Mesenchymal stem cell (in vitro differentiated cells and primary cell): ENCODE data around the gene TSPAN5.

Source experiments
- DNase-seq: peaks from one replicate; pipeline ENCODE4 v3.0.0-alpha.2; 2013
- H2AFZ ChIP-seq: one replicate; pipeline ENCODE4 v1.6.1; 2013; ENCODE audit warnings: low read depth, mild to moderate bottlenecking, control low read depth, inconsistent platforms, low read length, moderate library complexity
- H2AK5ac ChIP-seq: 2 replicates; pipeline ENCODE4 v1.6.1; 2013; ENCODE audit warnings: low read length, moderate library complexity, mild to moderate bottlenecking, inconsistent platforms; ENCODE audit not compliant: severe bottlenecking
- H2BK120ac ChIP-seq: one replicate; pipeline ENCODE4 v1.6.1; 2013; ENCODE audit warnings: low read depth, mild to moderate bottlenecking, inconsistent platforms, low read length, moderate library complexity
- H2BK12ac ChIP-seq, 2 experiments: one replicate each; pipeline ENCODE4 v1.6.1; 2013; ENCODE audit warnings: inconsistent platforms in 2 of 2, low read length in 2 of 2, mild to moderate bottlenecking in 2 of 2, moderate library complexity in 2 of 2, control low read depth in 1 of 2
- H2BK15ac ChIP-seq: one replicate; pipeline ENCODE4 v1.6.1; 2013; ENCODE audit warnings: mild to moderate bottlenecking, low read depth, inconsistent platforms; ENCODE audit not compliant: poor library complexity, severe bottlenecking
- H2BK5ac ChIP-seq: 2 replicates; pipeline ENCODE4 v1.6.1; 2013; ENCODE audit warnings: low read depth, mild to moderate bottlenecking, low read length, control low read depth, inconsistent platforms; ENCODE audit not compliant: poor library complexity, severe bottlenecking
- H3K14ac ChIP-seq, 2 experiments: one replicate each; pipeline ENCODE4 v1.6.1; 2013; ENCODE audit warnings: inconsistent platforms in 2 of 2, low read length in 2 of 2, control low read depth in 1 of 2, mild to moderate bottlenecking in 1 of 2, moderate library complexity in 1 of 2
- H3K18ac ChIP-seq, 2 experiments: one replicate each; pipeline ENCODE4 v1.6.1; 2013; ENCODE audit warnings: inconsistent platforms in 2 of 2, low read length in 2 of 2, control low read depth in 1 of 2, low read depth in 1 of 2, mild to moderate bottlenecking in 1 of 2
- H3K23ac ChIP-seq, 2 experiments: one replicate each; pipeline ENCODE4 v1.6.1; 2013; ENCODE audit warnings: inconsistent platforms in 2 of 2, low read length in 2 of 2, mild to moderate bottlenecking in 2 of 2, moderate library complexity in 2 of 2, control low read depth in 1 of 2
- H3K27ac ChIP-seq: 2 replicates; pipeline ENCODE4 v1.5.1; 2013; ENCODE audit warnings: mild to moderate bottlenecking, moderate library complexity, low read length, control low read depth, inconsistent platforms; ENCODE audit not compliant: poor library complexity, severe bottlenecking
- H3K27me3 ChIP-seq, 2 experiments: 2 replicates each; pipeline versions ENCODE4 v1.6.1 to v1.7.0; 2013; ENCODE audit warnings: low read length in 2 of 2, mild to moderate bottlenecking in 2 of 2, moderate library complexity in 2 of 2, control low read depth in 1 of 2, inconsistent platforms in 1 of 2; ENCODE audit not compliant: control insufficient read depth in 1 of 2, insufficient read depth in 1 of 2
- H3K36me3 ChIP-seq, 2 experiments: 2 replicates each; pipeline versions ENCODE4 v1.6.1 to v1.7.0; 2013; ENCODE audit warnings: low read length in 2 of 2, control low read depth in 1 of 2, inconsistent platforms in 1 of 2, low read depth in 1 of 2, mild to moderate bottlenecking in 1 of 2; ENCODE audit not compliant: insufficient read depth in 2 of 2, control insufficient read depth in 1 of 2
- H3K4ac ChIP-seq, 2 experiments: one replicate each; pipeline ENCODE4 v1.6.1; 2013; ENCODE audit warnings: inconsistent platforms in 2 of 2, low read length in 2 of 2, mild to moderate bottlenecking in 2 of 2, moderate library complexity in 2 of 2, control low read depth in 1 of 2, low read depth in 1 of 2
- H3K4me1 ChIP-seq: 2 replicates; pipeline ENCODE4 v1.6.1; 2013; ENCODE audit warnings: low read depth, low read length, control low read depth; ENCODE audit not compliant: control insufficient read depth, insufficient read depth
- H3K4me2 ChIP-seq: 2 replicates; pipeline ENCODE4 v1.6.1; 2013; ENCODE audit warnings: low read length, mild to moderate bottlenecking, inconsistent platforms; ENCODE audit not compliant: poor library complexity, severe bottlenecking
- H3K4me3 ChIP-seq, 2 experiments: 2 replicates each; pipeline versions ENCODE4 v1.5.1 to v1.7.0; 2013; ENCODE audit warnings: low read length in 2 of 2, mild to moderate bottlenecking in 2 of 2, control low read depth in 1 of 2, low read depth in 1 of 2; ENCODE audit not compliant: insufficient read depth in 1 of 2
- H3K79me1 ChIP-seq: replicated peaks from 2 replicates; pipeline ENCODE4 v1.6.1; 2013; ENCODE audit warnings: mild to moderate bottlenecking, control low read depth, low read length, inconsistent platforms; ENCODE audit not compliant: poor library complexity, severe bottlenecking
- H3K9ac ChIP-seq: 2 replicates; pipeline ENCODE4 v1.7.0; 2013; ENCODE audit warnings: mild to moderate bottlenecking, low read length, moderate library complexity
- H3K9me3 ChIP-seq: 2 replicates; pipeline ENCODE4 v1.7.0; 2013; ENCODE audit warnings: mild to moderate bottlenecking, low read length; ENCODE audit not compliant: control insufficient read depth
- H4K8ac ChIP-seq: one replicate; pipeline ENCODE4 v1.6.1; 2013; ENCODE audit warnings: inconsistent platforms, mild to moderate bottlenecking, low read length, moderate library complexity
- H4K91ac ChIP-seq: one replicate; pipeline ENCODE4 v1.6.1; 2013; ENCODE audit warnings: mild to moderate bottlenecking, low read length, inconsistent platforms
- WGBS: methylation state at CpG from one replicate; pipeline ENCODE4 v1.1.7; 2013; ENCODE audit warnings: mixed read lengths; 5-methylcytosine and 5-hydroxymethylcytosine counted together

TSPAN5 gene

DNA sequence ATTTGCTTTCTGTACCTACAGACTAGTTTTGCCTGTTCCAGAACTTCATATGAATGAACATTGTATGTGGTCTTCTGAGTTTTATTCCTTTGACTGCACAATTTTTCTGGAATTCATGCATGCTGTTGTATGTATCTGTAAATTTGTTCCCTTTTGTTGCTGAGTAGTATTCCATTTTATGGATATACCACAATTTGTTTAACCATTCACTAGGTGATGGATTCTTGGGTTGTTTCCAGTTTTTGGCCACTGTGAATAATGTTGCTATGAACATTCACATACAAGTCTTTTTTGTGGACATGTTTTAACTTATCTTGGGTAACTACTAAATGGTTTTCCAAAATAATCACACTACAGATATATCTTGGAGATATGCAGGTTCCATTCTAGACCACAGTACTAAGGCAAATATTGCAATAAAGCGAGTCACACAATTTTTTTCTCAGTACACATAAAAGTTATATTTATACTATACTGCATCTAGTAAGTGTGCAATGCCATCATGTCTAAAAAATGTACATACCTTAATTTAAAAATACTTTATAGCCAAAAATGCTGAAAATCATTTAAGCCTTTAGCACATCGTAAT, 58.7 kb downstream of the TSPAN5 start:
- H3K18ac ChIP-seq, result no peak overlapping the region
- no peaks in the 10 kb centered on the region for H3K4me1 ChIP-seq
- H3K9ac ChIP-seq, result no peak overlapping the region
- H2BK5ac ChIP-seq, result no peak overlapping the region
- no peak overlapping the region for H2BK120ac ChIP-seq
- DNase-seq, result no peak
- no peak overlapping the region for H3K4ac ChIP-seq
- peaks cover 6% of the 10 kb centered on the region for H3K79me1 ChIP-seq
- no peaks in the 10 kb centered on the region for H3K36me3 ChIP-seq
- H3K4me2 ChIP-seq, result no peak overlapping the region
- H3K14ac ChIP-seq, result no peak overlapping the region
- H3K27ac ChIP-seq, result no peak overlapping the region
- WGBS, result 100% methylated on average over 1 of the region's 2 CpGs
- no peak overlapping the region for H2AK5ac ChIP-seq
- no peaks in the 10 kb centered on the region for H3K27me3 ChIP-seq
- no peak overlapping the region for H2AFZ ChIP-seq
- peaks cover 9% of the 10 kb centered on the region for H3K9me3 ChIP-seq
- H4K91ac ChIP-seq, result no peak overlapping the region
- no peak overlapping the region for H4K8ac ChIP-seq
- H3K4me3 ChIP-seq, result no peak overlapping the region
- H2BK12ac ChIP-seq, result no peak overlapping the region
- no peak overlapping the region for H3K23ac ChIP-seq
- no peak overlapping the region for H2BK15ac ChIP-seq

DNA sequence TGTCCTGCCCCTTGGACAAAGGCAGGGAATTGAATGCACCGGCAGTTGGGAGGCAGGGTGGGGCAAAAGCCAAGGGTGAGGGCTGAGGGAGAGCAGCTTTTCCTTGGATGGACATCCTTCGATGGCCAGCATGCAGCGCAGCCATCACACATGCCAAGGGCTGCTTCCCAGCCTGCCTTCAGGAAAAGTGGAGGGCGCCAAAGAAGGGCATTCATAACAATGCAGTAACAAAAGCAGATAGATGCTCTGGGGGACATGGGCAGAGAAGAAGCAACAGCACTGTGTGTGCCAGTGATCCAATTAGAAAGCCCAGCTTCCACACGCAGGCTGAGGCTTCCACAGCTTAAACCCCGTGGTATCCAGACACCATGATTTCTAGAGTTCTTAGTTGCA, 71.5 kb downstream of the TSPAN5 start:
- Histone ChIP-seq H3K4me2 (no peak overlapping the region), H3K4me1 (peaks cover 6% of the 10 kb centered on the region), H3K27ac (no peak overlapping the region), H2BK12ac (no peak overlapping the region), H3K23ac (no peak overlapping the region), H4K8ac (no peak overlapping the region), H3K14ac (no peak overlapping the region), H3K27me3 (no peaks in the 10 kb centered on the region), H2AFZ (no peak overlapping the region), H3K18ac (no peak overlapping the region), H3K4me3 (no peak overlapping the region), H2BK120ac (no peak overlapping the region), H3K9me3 (no peaks in the 10 kb centered on the region), H3K4ac (no peak overlapping the region), H2AK5ac (no peak overlapping the region), H4K91ac (no peak overlapping the region), H3K36me3 (peaks cover 2 to 4% of the 10 kb centered on the region in 2 experiments), H3K79me1 (peaks cover 23% of the 10 kb centered on the region), H2BK15ac (no peak overlapping the region), H3K9ac (no peak overlapping the region), H2BK5ac (no peak overlapping the region)
- no peak for DNase-seq
- WGBS, result 95% methylated on average over 6 of the region's 6 CpGs

DNA sequence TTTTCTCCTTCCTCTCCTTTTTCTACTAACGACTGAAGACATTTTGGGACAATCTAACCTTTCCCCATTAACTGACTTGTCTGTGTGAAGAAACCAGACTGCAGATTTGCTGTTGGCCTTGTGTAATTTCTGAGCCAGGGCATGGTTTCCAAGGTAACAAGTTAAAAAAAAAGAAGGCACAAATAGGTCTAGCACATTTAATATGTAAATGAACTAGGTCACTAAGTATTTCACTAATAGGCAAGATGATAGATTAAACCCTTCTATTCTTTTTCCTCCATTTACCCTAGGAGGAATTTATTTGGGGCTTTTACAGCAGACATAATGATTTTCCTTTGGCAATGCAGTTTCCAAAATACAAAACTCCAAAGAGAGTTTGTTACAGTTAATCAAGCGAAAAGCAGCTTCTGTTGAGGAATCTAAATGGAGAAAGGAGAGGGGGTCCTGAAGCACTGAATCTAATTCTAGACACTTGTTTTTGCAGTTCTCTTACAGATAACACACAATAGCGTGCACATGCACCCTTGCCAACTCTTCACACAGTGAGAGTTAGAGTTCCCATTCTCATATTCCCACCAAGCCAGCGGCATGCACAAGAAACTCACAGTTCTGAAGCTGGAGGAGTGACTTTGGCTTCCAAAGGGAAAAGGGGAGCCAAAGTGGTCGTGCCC, 72.0 kb downstream of the TSPAN5 start:
- Histone ChIP-seq H2BK12ac (no peak overlapping the region), H3K36me3 (peaks cover 2 to 4% of the 10 kb centered on the region in 2 experiments), H2BK120ac (no peak overlapping the region), H4K8ac (no peak overlapping the region), H3K23ac (no peak overlapping the region), H3K18ac (no peak overlapping the region), H3K9me3 (no peaks in the 10 kb centered on the region), H3K27ac (no peak overlapping the region), H3K27me3 (no peaks in the 10 kb centered on the region), H3K14ac (no peak overlapping the region), H3K4ac (no peak overlapping the region), H2AK5ac (no peak overlapping the region), H3K9ac (no peak overlapping the region), H2BK5ac (no peak overlapping the region), H2BK15ac (no peak overlapping the region), H3K4me3 (no peak overlapping the region), H4K91ac (no peak overlapping the region), H3K79me1 (peaks cover 25% of the 10 kb centered on the region), H3K4me2 (no peak overlapping the region), H2AFZ (no peak overlapping the region), H3K4me1 (peaks cover 6% of the 10 kb centered on the region)
- WGBS, result over 99% methylated on average over 4 of the region's 5 CpGs
- no peak for DNase-seq

DNA sequence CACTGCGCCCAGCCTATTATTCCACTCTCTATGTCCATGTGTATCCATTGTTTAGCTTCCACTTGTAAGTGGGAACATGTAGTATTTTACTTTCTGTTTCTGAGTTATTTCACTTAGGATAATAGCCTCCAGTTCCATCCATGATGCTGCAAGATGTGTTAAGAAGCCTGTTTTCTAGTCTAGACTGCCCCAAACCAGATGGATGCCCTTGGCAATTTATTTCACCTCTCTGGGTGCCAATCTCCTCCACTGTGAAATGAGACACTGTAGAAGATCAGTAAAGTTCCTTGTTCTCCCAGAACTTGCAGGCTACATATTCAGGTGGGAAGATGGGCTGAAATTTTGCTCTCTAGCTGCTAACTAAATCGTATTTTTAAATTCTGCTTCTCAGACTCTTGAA, 72.8 kb downstream of the TSPAN5 start:
- H2BK12ac ChIP-seq, result no peak overlapping the region
- H3K4me1 ChIP-seq, result peaks cover 6% of the 10 kb centered on the region
- 100% methylated on average over 1 of the region's 2 CpGs for WGBS
- no peak overlapping the region for H3K14ac ChIP-seq
- no peak overlapping the region for H3K4ac ChIP-seq
- no peak overlapping the region for H2AFZ ChIP-seq
- no peak overlapping the region for H2BK5ac ChIP-seq
- H3K9me3 ChIP-seq, result no peaks in the 10 kb centered on the region
- no peak overlapping the region for H3K23ac ChIP-seq
- no peak for DNase-seq
- no peak overlapping the region for H3K27ac ChIP-seq
- no peak overlapping the region for H2BK15ac ChIP-seq
- peaks cover 2 to 4% of the 10 kb centered on the region in 2 experiments for H3K36me3 ChIP-seq
- H3K27me3 ChIP-seq, result no peaks in the 10 kb centered on the region
- no peak overlapping the region for H3K9ac ChIP-seq
- H3K79me1 ChIP-seq, result peaks cover 25% of the 10 kb centered on the region
- no peak overlapping the region for H3K18ac ChIP-seq
- no peak overlapping the region for H4K91ac ChIP-seq
- H2AK5ac ChIP-seq, result no peak overlapping the region
- no peak overlapping the region for H3K4me2 ChIP-seq
- H2BK120ac ChIP-seq, result no peak overlapping the region
- no peak overlapping the region for H4K8ac ChIP-seq
- no peak overlapping the region for H3K4me3 ChIP-seq
